Measurements from ENCODE around the gene UGT2A3.

The UGT2A3 gene

DNA sequence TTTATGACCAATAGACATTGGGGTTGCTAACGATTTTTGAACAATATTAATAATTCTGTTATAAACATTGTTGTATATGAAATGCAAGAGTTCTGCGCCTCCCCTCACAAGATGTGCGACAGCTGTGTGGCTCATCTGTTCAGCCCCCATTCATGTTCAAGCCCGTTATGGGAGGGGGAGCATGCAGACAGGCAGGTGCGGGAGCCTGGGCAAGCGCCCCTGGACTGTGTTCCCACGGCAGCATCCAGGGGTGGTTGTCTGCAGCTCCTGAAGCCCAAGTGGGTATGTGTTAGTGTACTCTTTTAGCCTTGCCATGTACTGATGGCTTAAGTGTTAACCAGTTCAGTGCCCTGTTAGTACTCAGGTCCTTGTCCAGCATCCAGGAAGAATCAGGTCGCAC, 34.6 kb downstream of the UGT2A3 start:
- Histone ChIP-seq H3K4me1 (ENCODE audit: control insufficient read depth in 1 of 2, insufficient read depth in 2 of 2, low read length in 2 of 2) (no peaks in the 10 kb centered on the region), H3K9ac (ENCODE audit: low read depth in 1 of 2, low read length in 2 of 2) (no peak overlapping the region), H3K27me3 (ENCODE audit: control insufficient read depth in 1 of 2, insufficient read depth in 2 of 2, low read length in 2 of 2) (no peaks in the 10 kb centered on the region), H3K9me3 (ENCODE audit: control insufficient read depth in 1 of 2, low read length in 2 of 2) (peaks cover 0 to 2% of the 10 kb centered on the region in 2 donors), H3K27ac (ENCODE audit: low read depth, low read length) (no peak overlapping the region), H3K36me3 (ENCODE audit: control insufficient read depth in 1 of 2, insufficient read depth in 2 of 2, low read length in 2 of 2) (no peaks in the 10 kb centered on the region), H3K4me3 (ENCODE audit: low read depth in 1 of 2, low read length in 2 of 2) (no peak overlapping the region)

DNA sequence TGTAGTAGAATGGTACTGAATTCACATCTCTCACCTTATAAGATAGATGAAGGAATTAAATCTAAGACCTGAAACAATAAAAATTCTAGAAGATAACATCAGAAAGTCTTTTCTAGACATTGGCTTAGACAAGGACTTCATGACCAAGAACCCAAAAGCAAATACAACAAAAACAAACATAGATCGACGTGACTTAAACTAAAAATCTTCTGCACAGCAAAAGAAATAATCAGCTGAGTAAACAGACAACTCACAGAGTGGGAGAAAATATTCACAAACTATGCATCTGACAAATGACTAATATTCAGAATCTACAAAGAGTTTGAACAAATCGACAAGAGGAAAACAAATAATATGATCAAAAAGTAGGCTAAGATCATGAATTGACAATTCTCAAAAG, 38.8 kb downstream of the UGT2A3 start:
- Histone ChIP-seq H3K4me3 (ENCODE audit: low read depth in 1 of 2, low read length in 2 of 2) (no peak overlapping the region), H3K27me3 (ENCODE audit: control insufficient read depth in 1 of 2, insufficient read depth in 2 of 2, low read length in 2 of 2) (no peaks in the 10 kb centered on the region), H3K36me3 (ENCODE audit: control insufficient read depth in 1 of 2, insufficient read depth in 2 of 2, low read length in 2 of 2) (no peaks in the 10 kb centered on the region), H3K9me3 (ENCODE audit: control insufficient read depth in 1 of 2, low read length in 2 of 2) (no peaks in the 10 kb centered on the region), H3K27ac (ENCODE audit: low read depth, low read length) (no peak overlapping the region), H3K9ac (ENCODE audit: low read depth in 1 of 2, low read length in 2 of 2) (no peak overlapping the region), H3K4me1 (ENCODE audit: control insufficient read depth in 1 of 2, insufficient read depth in 2 of 2, low read length in 2 of 2) (peaks cover 4 to 5% of the 10 kb centered on the region in 2 donors)

DNA sequence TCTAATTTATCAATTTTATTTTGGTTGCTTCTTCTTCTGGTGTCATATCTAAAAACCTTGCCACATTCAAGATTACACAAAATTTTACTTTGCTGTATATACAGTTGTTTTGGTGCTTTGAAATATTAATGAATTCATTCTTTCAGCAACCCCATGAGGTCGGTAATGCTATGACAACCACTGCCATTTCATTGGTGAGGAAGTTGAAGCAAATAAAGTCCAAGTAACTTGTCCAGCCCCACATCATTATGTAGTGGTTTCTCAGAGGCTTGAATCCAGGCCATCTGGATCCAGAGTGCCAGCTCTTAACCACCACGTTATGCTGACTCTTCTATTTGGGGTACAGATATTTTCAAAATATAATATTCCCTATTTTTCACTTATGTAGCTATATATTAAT, 42.2 kb downstream of the UGT2A3 start:
- Histone ChIP-seq H3K9me3 (ENCODE audit: control insufficient read depth in 1 of 2, low read length in 2 of 2) (no peaks in the 10 kb centered on the region), H3K9ac (ENCODE audit: low read depth in 1 of 2, low read length in 2 of 2) (no peak overlapping the region), H3K27me3 (ENCODE audit: control insufficient read depth in 1 of 2, insufficient read depth in 2 of 2, low read length in 2 of 2) (no peaks in the 10 kb centered on the region), H3K4me3 (ENCODE audit: low read depth in 1 of 2, low read length in 2 of 2) (no peak overlapping the region), H3K36me3 (ENCODE audit: control insufficient read depth in 1 of 2, insufficient read depth in 2 of 2, low read length in 2 of 2) (no peaks in the 10 kb centered on the region), H3K27ac (ENCODE audit: low read depth, low read length) (no peak overlapping the region), H3K4me1 (ENCODE audit: control insufficient read depth in 1 of 2, insufficient read depth in 2 of 2, low read length in 2 of 2) (peaks cover 12 to 16% of the 10 kb centered on the region in 2 donors)

DNA sequence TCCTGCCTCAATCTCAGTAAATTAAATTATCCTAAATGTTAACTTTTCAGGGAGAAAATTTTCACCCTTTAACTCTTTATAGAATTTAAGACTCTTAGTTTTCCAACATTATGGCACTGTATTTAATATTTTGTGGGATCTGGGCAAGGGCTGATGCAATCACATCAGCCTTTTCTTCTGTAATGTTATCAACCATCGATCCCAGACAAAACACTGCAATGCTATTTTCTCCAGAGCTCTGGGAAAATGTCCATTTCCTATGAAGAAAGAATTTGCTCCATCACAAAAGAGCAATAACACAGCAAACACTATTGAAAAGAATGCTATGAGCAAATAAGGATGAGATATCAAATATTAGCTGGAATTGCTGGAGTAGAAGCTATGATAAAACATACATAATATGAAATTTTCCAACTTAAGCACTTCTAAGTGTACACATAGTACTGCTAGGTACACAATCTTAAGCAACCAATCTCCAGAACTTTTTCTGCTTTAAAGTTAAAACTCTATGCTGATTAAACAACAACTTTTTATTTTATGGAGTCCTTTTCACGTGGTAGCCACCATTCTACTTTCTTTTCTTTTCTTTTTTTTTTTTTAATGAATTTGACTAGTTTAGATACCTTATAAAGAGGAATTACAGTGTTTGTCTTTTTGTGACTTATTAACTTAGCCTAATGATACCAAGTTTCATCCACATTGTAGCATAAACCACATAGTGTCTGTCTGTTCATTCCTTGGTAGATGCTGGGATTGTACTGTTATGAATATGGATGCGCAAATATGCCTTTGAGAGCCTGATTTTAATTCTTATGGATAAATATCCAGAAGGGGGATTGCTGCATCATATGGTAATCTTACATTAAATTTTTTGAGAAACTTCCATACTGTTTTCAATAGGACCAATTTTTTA, 43.6 kb downstream of the UGT2A3 start:
- no peaks in the 10 kb centered on the region for H3K27me3 ChIP-seq (ENCODE audit: control insufficient read depth in 1 of 2, insufficient read depth in 2 of 2, low read length in 2 of 2)
- no peak overlapping the region for H3K4me3 ChIP-seq (ENCODE audit: low read depth in 1 of 2, low read length in 2 of 2)
- no peaks in the 10 kb centered on the region for H3K9me3 ChIP-seq (ENCODE audit: control insufficient read depth in 1 of 2, low read length in 2 of 2)
- H3K27ac ChIP-seq (ENCODE audit: low read depth, low read length) = no peak overlapping the region
- H3K9ac ChIP-seq (ENCODE audit: low read depth in 1 of 2, low read length in 2 of 2) = no peak overlapping the region
- peaks cover 16% of the 10 kb centered on the region in 2 donors for H3K4me1 ChIP-seq (ENCODE audit: control insufficient read depth in 1 of 2, insufficient read depth in 2 of 2, low read length in 2 of 2)
- no peaks in the 10 kb centered on the region for H3K36me3 ChIP-seq (ENCODE audit: control insufficient read depth in 1 of 2, insufficient read depth in 2 of 2, low read length in 2 of 2)

DNA sequence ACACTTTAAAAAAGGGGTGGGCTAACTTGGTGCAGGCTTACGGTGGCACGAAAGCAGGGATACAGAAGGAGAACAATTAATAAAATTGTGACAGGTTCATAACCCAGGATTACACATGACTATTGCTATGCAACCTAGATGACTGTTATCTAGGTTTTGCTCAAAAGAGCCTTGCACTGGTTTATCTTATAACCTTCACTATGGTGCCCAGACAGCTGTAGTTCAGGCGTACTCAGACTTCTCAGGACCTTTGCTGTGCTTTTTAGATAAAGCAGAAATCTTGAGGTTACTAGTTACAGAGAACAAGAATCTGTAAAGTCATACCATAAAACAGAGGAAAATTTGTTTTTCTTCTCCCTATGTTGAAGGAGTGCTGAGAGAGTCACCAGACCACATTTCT, 44.4 kb downstream of the UGT2A3 start:
- no peak overlapping the region for H3K27ac ChIP-seq (ENCODE audit: low read depth, low read length)
- peaks cover 16% of the 10 kb centered on the region in 2 donors for H3K4me1 ChIP-seq (ENCODE audit: control insufficient read depth in 1 of 2, insufficient read depth in 2 of 2, low read length in 2 of 2)
- no peaks in the 10 kb centered on the region for H3K27me3 ChIP-seq (ENCODE audit: control insufficient read depth in 1 of 2, insufficient read depth in 2 of 2, low read length in 2 of 2)
- H3K9ac ChIP-seq (ENCODE audit: low read depth in 1 of 2, low read length in 2 of 2) = peak overlapping the region in 1 of 2 donors; percentile 41
- no peaks in the 10 kb centered on the region for H3K9me3 ChIP-seq (ENCODE audit: control insufficient read depth in 1 of 2, low read length in 2 of 2)
- H3K4me3 ChIP-seq (ENCODE audit: low read depth in 1 of 2, low read length in 2 of 2) = peak overlapping the region; percentile 66 to 69
- no peaks in the 10 kb centered on the region for H3K36me3 ChIP-seq (ENCODE audit: control insufficient read depth in 1 of 2, insufficient read depth in 2 of 2, low read length in 2 of 2)

DNA sequence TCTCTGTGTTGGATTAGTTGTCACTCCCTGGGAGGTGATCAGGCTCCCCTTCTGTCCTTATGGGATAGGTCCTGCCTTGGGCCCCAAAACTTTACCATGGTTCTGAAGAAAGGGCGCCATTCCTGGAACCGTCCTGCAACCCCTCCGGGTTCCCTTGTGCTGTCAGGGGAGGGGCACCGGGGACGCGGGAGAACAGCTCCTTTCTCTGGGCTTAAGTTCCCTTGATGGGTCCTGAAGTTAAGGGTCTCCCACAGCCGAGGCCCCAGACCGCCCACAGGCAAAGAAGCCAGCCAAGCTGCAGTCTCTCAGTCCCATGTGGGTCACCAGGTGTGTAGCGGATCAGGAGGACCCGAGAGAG, 44.8 kb downstream of the UGT2A3 start:
- peaks cover 16% of the 10 kb centered on the region in 2 donors for H3K4me1 ChIP-seq (ENCODE audit: control insufficient read depth in 1 of 2, insufficient read depth in 2 of 2, low read length in 2 of 2)
- H3K27me3 ChIP-seq (ENCODE audit: control insufficient read depth in 1 of 2, insufficient read depth in 2 of 2, low read length in 2 of 2) = no peaks in the 10 kb centered on the region
- H3K9me3 ChIP-seq (ENCODE audit: control insufficient read depth in 1 of 2, low read length in 2 of 2) = no peaks in the 10 kb centered on the region
- H3K4me3 ChIP-seq (ENCODE audit: low read depth in 1 of 2, low read length in 2 of 2) = peak overlapping the region; percentile 66 to 69
- peak overlapping the region; percentile 41 to 63 for H3K9ac ChIP-seq (ENCODE audit: low read depth in 1 of 2, low read length in 2 of 2)
- peak overlapping the region; percentile 39 for H3K27ac ChIP-seq (ENCODE audit: low read depth, low read length)
- no peaks in the 10 kb centered on the region for H3K36me3 ChIP-seq (ENCODE audit: control insufficient read depth in 1 of 2, insufficient read depth in 2 of 2, low read length in 2 of 2)

DNA sequence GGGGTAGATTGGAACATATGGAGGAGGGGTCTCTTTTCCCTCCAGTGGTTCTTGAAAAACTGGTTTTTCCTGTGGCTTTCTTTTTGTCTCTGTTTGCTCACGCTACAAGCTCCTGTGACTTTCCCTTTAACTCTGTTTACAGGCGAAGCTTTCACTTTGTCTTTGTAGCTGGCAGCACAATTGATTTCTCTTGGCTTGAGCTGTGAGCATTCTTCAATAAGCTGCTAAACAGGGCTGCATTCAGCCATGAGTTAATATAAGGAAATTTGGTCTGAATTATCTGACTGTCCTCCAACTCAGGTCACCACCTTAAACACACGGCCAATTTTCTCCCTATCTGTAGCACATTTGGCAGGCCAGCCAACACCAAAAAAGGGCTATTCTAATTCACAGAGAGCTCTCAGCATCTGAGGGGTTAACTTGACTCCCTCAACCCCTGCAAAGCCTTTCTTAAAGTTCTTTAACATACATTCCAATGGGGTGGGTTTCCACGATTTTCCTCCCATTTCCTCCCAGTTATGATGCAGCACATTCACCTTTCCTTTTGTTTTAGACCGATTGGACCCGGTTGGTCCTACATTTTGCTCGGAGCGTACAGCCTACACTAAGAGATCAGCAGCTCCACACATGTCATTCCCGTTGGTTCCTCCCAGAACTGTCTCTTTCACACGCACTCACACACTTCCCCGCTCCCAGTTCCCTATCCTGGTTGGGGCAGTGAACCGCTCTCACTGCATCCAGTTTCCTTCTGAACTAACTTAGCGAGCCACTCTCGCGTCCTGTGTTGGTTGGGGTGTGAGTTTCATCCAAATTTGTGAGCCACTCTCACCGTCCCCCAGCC, 45.4 kb downstream of the UGT2A3 start:
- H3K27ac ChIP-seq (ENCODE audit: low read depth, low read length) = peak overlapping the region; percentile 59
- no peaks in the 10 kb centered on the region for H3K9me3 ChIP-seq (ENCODE audit: control insufficient read depth in 1 of 2, low read length in 2 of 2)
- peak overlapping the region; percentile 56 to 63 for H3K9ac ChIP-seq (ENCODE audit: low read depth in 1 of 2, low read length in 2 of 2)
- peaks cover 16% of the 10 kb centered on the region in 2 donors for H3K4me1 ChIP-seq (ENCODE audit: control insufficient read depth in 1 of 2, insufficient read depth in 2 of 2, low read length in 2 of 2)
- peak overlapping the region; percentile 66 to 69 for H3K4me3 ChIP-seq (ENCODE audit: low read depth in 1 of 2, low read length in 2 of 2)
- no peaks in the 10 kb centered on the region for H3K36me3 ChIP-seq (ENCODE audit: control insufficient read depth in 1 of 2, insufficient read depth in 2 of 2, low read length in 2 of 2)
- no peaks in the 10 kb centered on the region for H3K27me3 ChIP-seq (ENCODE audit: control insufficient read depth in 1 of 2, insufficient read depth in 2 of 2, low read length in 2 of 2)

DNA sequence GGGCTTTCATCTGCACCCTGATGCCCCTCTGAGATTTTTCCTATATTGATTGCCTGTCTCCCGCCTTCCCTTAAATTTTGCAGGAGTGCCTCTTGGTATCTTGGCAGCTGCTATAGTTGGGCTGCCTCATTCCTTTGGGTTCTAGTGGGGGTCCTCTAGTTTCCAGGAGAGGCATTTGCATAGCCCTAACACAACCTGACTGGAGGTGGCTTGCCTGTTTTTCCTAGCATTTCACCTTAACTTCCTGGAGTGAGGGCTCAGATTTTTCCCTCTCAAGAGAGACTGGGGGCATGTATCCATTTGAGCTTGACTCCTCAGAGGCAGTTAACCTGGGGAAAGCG, 46.0 kb downstream of the UGT2A3 start:
- Histone ChIP-seq H3K27ac (ENCODE audit: low read depth, low read length) (peak overlapping the region; percentile 59), H3K4me3 (ENCODE audit: low read depth in 1 of 2, low read length in 2 of 2) (peak overlapping the region; percentile 66 to 69), H3K9ac (ENCODE audit: low read depth in 1 of 2, low read length in 2 of 2) (peak overlapping the region; percentile 56 to 63)

DNA sequence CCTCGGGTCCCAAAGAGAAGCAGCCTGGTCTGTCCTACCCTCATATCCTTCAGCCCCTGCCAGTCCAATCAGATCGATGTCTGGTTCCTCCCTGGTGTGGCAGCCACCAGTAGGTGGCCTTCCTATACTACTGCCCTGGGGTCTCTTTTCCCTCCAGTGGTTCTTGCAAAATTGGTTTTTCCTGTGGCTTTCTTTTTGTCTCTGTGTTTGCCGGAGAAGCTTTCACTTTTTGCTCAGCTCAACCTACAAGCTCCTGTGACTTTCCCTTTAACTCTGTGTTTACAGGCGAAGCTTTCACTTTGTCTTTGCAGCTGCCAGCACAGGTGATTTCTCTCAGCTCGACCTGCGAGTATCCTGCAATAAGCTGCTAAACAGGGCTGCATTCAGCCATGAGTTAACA, 46.8 kb downstream of the UGT2A3 start:
- Histone ChIP-seq H3K9me3 (ENCODE audit: control insufficient read depth in 1 of 2, low read length in 2 of 2) (no peaks in the 10 kb centered on the region), H3K27ac (ENCODE audit: low read depth, low read length) (no peak overlapping the region), H3K27me3 (ENCODE audit: control insufficient read depth in 1 of 2, insufficient read depth in 2 of 2, low read length in 2 of 2) (no peaks in the 10 kb centered on the region), H3K9ac (ENCODE audit: low read depth in 1 of 2, low read length in 2 of 2) (peak overlapping the region; percentile 56 to 63), H3K36me3 (ENCODE audit: control insufficient read depth in 1 of 2, insufficient read depth in 2 of 2, low read length in 2 of 2) (no peaks in the 10 kb centered on the region), H3K4me3 (ENCODE audit: low read depth in 1 of 2, low read length in 2 of 2) (peak overlapping the region; percentile 66 to 69), H3K4me1 (ENCODE audit: control insufficient read depth in 1 of 2, insufficient read depth in 2 of 2, low read length in 2 of 2) (peaks cover 16% of the 10 kb centered on the region in 2 donors)

More for the DNA sequence above, 46.0 kb downstream of the UGT2A3 start:
- Histone ChIP-seq H3K9me3 (ENCODE audit: control insufficient read depth in 1 of 2, low read length in 2 of 2) (no peaks in the 10 kb centered on the region), H3K27me3 (ENCODE audit: control insufficient read depth in 1 of 2, insufficient read depth in 2 of 2, low read length in 2 of 2) (no peaks in the 10 kb centered on the region), H3K36me3 (ENCODE audit: control insufficient read depth in 1 of 2, insufficient read depth in 2 of 2, low read length in 2 of 2) (no peaks in the 10 kb centered on the region), H3K4me1 (ENCODE audit: control insufficient read depth in 1 of 2, insufficient read depth in 2 of 2, low read length in 2 of 2) (peaks cover 16% of the 10 kb centered on the region in 2 donors)

DNA sequence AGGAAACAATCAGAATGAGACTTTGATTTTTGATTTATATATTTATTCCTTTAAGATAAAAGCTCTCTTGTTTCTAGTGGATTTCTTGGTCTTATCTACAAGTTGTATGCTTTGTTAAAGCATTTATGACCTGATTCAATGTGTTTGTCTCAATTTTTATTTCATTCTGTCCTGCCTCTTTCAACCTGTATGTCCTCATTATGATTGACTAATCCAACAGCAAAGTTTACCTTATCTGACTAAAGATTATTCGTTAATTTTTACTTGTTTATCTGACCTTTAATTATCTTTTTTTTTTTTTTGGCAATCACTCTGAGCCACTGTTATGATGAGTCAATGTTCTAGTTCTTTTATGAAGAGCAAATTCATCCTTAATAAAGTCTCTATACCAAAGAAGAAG, 54.9 kb downstream of the UGT2A3 start:
- Histone ChIP-seq H3K27me3 (ENCODE audit: control insufficient read depth in 1 of 2, insufficient read depth in 2 of 2, low read length in 2 of 2) (no peaks in the 10 kb centered on the region), H3K4me3 (ENCODE audit: low read depth in 1 of 2, low read length in 2 of 2) (no peak overlapping the region), H3K27ac (ENCODE audit: low read depth, low read length) (no peak overlapping the region), H3K9me3 (ENCODE audit: control insufficient read depth in 1 of 2, low read length in 2 of 2) (no peaks in the 10 kb centered on the region), H3K4me1 (ENCODE audit: control insufficient read depth in 1 of 2, insufficient read depth in 2 of 2, low read length in 2 of 2) (peaks cover 0 to 4% of the 10 kb centered on the region in 2 donors), H3K36me3 (ENCODE audit: control insufficient read depth in 1 of 2, insufficient read depth in 2 of 2, low read length in 2 of 2) (no peaks in the 10 kb centered on the region), H3K9ac (ENCODE audit: low read depth in 1 of 2, low read length in 2 of 2) (no peak overlapping the region)
